SK-N-MC (cell line): Measurements from ENCODE around the gene KRT6B.
"Not testable (repeated sequence)": the region's sequence is repeated elsewhere in the genome, so short reads cannot be mapped to it uniquely, and the experiment has no call there.

Experiments used
- DNase-seq: peaks from one replicate; pipeline ENCODE4 v3.0.0-alpha.2; 2011; ENCODE audit warnings: low read depth, low spot score
- H3K27ac ChIP-seq: fragments of 200-600 bp; sonication (generic); 2 replicates; pipeline ENCODE4 v1.5.1; 2016; ENCODE audit warnings: mixed run types
- H3K36me3 ChIP-seq: fragments of 200-600 bp; sonication (generic); 2 replicates; pipeline ENCODE4 v1.6.1; 2017; ENCODE audit warnings: antibody characterized with exemption, low read length, mixed read lengths; ENCODE audit not compliant: insufficient read depth
- H3K4me3 ChIP-seq: fragments of 200-600 bp; sonication (generic); 2 replicates; pipeline ENCODE4 v1.5.1; 2016
- H3K9ac ChIP-seq: fragments of 200-600 bp; sonication (generic); 2 replicates; pipeline ENCODE4 v1.8.0; 2017; ENCODE audit warnings: mixed run types, mixed read lengths; ENCODE audit not compliant: insufficient read length
- H3K9me3 ChIP-seq: fragments of 200-600 bp; sonication (generic); 2 replicates; pipeline ENCODE4 v1.6.1; 2017; ENCODE audit warnings: low read depth, mild to moderate bottlenecking, antibody characterized with exemption, low read length, moderate library complexity, mixed read lengths
- EZH2 ChIP-seq: fragments of 200-600 bp; sonication (generic); IDR thresholded peaks from one replicate; pipeline ENCODE4 v1.6.1; 2017; ENCODE audit warnings: antibody characterized with exemption
- FOXP2 ChIP-seq: optimal IDR thresholded peaks from 2 replicates; pipeline ENCODE3; 2011; ENCODE audit warnings: mild to moderate bottlenecking, moderate library complexity; ENCODE audit not compliant: insufficient read depth; ENCODE audit errors: extremely low read length, control extremely low read depth
- POLR2AphosphoS5 ChIP-seq: IDR thresholded peaks from 2 replicates; pipeline ENCODE4 v1.6.1; 2012; ENCODE audit warnings: mild to moderate bottlenecking, low read depth, low read length, borderline replicate concordance

KRT6B gene

DNA sequence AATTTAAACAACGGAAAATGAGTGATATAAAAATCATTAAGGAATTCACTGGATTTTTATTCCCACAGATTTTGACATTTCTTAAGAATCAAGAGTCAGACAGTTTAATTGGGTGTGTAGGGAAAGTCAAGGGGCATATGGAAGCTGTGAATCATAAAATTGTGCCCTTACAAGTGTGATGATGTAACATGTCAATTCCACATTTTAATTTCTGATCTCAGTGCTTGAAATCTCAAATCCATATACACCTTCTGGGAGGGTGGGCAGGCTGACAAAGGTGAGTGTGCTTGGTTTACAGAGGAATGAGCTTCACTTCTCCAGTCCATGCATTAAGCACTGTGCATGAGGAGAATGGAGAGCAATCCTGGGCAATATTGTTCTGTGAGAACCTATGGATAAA is 42.2 kb upstream of the KRT6B start:
- no peak for DNase-seq
- H3K9ac ChIP-seq, result no peak overlapping the region
- no peaks in the 10 kb centered on the region for H3K36me3 ChIP-seq
- no peaks in the 10 kb centered on the region for H3K9me3 ChIP-seq
- no peak overlapping the region for H3K27ac ChIP-seq
- no peak overlapping the region for H3K4me3 ChIP-seq
- TF ChIP-seq POLR2AphosphoS5, result no peak
- TF ChIP-seq EZH2, result no peak
- no peak for TF ChIP-seq FOXP2

DNA sequence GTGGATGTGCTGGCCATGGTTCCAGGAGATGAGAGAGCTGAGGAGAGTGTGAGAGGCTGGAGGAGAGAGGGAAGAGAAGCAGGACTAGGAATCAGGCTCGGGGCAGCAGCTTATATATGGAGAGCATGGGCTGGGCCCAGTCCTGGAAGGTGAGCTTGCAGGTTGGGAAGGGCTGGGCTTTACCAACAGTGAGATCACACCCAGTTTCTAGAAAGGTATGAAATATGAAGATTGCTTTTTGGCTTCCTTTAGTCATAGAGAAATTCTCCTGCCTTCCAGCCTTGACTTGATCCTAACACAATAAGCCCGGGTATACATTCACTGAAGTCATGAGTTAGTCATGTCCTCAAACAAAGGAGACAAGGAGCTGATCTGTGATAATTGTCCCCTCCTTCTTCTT is 41.2 kb upstream of the KRT6B start, which contains the start of gene KRT6A:
TSS of gene KRT6A (minus strand) at position 86 of the 400 bp plus-strand sequence. CDS start at position 17, 69 bp downstream.
- Histone ChIP-seq H3K4me3 (no peak within 1 kb of the TSS), H3K9me3 (no peaks in the 10 kb centered on the region), H3K36me3 (no peaks in the 10 kb centered on the region), H3K9ac (no peak within 1 kb of the TSS), H3K27ac (no peak within 1 kb of the TSS)
- TF ChIP-seq EZH2 (no peak), FOXP2 (no peak), POLR2AphosphoS5 (no peak)
- no peak for DNase-seq

DNA sequence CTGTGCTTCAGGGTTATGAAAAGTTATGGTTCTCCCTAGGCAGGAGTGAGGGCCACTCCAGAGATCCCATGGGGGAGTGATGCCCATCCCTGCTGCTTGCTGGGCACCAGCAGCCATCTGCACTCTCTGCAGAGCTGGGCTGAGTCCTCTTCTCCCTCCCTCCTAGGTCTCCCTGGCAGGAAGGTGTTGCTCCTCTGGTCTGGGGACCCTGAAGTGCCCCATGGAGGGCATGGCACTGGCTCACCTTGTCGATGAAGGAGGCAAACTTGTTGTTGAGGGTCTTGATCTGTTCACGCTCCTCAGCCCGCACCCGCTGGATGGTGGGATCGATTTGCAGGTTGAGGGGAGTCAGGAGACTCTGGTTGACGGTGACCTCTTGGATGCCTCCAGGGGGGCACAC is 40.5 kb upstream of the KRT6B start:
- DNase-seq, H3K9ac ChIP-seq, H3K36me3 ChIP-seq, H3K4me3 ChIP-seq, H3K9me3 ChIP-seq, H3K27ac ChIP-seq: not testable (repeated sequence)

DNA sequence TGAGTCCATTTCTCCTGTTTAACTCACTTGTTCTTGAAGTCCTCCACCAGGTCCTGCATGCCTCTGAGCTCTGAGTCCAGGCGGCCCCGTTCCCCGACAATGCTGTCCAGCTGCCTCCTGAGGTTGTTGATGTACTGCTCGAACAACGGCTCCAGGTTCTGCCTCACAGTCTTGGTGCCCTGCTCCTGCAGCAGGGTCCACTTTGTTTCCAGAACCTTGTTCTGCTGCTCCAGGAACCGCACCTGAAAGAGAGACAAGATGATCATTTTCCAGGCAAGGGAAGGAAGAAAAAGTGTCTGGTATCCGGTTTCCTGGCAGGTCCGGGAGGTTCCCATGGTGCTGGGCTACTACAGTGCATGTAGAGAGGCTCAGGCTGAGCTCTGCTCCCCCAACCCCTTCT is 39.5 kb upstream of the KRT6B start:
- not testable (repeated sequence) for H3K9ac ChIP-seq, DNase-seq, H3K4me3 ChIP-seq, H3K9me3 ChIP-seq, H3K36me3 ChIP-seq, H3K27ac ChIP-seq
- peak; percentile 68 for TF ChIP-seq EZH2

DNA sequence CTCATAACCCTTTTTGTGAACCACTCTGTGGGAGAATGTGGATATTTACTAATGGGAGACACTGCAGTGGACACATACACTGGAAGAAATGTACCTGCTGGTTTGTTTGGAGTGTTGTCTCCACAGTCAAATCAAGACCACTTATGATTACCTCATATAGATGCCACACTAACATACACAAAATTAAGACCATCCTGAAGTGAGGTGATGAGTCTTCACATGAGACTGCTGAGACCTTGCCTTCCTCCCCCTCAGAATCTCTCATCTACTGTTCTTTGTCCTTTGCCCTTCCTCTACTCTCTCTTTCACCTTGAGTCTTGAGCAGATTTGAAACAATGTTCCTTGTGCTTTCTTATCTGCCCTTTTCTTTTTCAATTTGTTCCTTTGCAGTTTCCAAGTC is 36.8 kb upstream of the KRT6B start:
- no peak for DNase-seq
- Histone ChIP-seq H3K9ac (no peak overlapping the region), H3K27ac (no peak overlapping the region), H3K4me3 (no peak overlapping the region), H3K36me3 (no peaks in the 10 kb centered on the region), H3K9me3 (no peaks in the 10 kb centered on the region)
- no peak for TF ChIP-seq FOXP2
- TF ChIP-seq EZH2, result no peak
- no peak for TF ChIP-seq POLR2AphosphoS5

DNA sequence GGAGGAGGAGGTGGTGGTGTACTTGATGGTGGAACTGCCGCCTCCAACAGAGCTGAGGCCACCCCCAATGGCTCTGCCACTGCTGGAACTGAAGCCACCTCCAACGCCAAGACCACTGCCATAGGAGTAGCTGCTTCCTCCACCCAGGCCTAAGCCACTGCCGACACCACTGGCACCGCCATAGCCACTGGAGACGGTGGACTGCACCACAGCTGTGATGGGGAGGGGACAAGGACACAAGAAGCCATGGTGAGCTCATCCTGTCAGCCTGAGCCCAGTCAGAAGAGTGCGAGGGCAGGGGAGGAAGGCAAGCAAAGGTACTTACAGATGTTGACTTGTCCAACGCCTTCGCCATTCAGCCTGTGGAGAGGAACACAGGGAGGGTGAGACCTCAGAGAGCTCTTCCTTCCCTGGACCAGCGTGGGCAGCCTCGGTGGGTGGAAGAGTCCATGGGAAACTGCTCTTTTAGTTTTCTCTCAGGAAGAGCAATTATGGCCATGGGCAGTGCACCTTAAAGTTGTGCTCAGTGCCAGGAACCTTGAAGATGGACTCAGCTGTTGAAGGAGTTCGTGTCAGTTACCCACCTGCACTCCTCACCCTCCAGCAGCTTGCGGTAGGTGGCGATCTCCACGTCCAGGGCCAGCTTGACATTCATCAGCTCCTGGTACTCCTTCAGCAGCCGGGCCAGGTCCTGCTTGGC is 35.9 kb upstream of the KRT6B start:
- not testable (repeated sequence) for H3K9me3 ChIP-seq, H3K4me3 ChIP-seq, DNase-seq, H3K9ac ChIP-seq, H3K27ac ChIP-seq, H3K36me3 ChIP-seq

DNA sequence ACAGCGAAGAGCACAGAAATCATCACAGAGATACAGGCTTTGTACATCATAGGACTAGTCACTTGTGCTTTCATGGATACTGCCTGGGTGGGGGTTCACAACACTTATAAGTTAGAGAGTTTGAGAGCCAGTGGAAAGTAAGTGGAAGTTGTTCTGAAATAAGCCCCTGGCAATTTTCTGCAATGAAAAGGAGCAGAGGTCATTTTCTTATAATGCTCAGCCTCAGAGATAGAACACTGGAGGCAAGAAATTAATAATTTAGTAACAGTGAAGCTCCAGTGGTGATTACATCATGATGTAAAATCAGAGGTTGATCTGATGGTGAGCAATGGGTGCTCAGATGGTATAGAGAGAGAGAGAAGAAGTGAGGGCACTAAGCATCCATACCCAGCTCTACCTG is 35.3 kb upstream of the KRT6B start:
- no peak for DNase-seq
- Histone ChIP-seq H3K27ac (no peak overlapping the region), H3K4me3 (no peak overlapping the region), H3K36me3 (no peaks in the 10 kb centered on the region), H3K9me3 (no peaks in the 10 kb centered on the region), H3K9ac (no peak overlapping the region)
- TF ChIP-seq POLR2AphosphoS5 (no peak), EZH2 (no peak)

DNA sequence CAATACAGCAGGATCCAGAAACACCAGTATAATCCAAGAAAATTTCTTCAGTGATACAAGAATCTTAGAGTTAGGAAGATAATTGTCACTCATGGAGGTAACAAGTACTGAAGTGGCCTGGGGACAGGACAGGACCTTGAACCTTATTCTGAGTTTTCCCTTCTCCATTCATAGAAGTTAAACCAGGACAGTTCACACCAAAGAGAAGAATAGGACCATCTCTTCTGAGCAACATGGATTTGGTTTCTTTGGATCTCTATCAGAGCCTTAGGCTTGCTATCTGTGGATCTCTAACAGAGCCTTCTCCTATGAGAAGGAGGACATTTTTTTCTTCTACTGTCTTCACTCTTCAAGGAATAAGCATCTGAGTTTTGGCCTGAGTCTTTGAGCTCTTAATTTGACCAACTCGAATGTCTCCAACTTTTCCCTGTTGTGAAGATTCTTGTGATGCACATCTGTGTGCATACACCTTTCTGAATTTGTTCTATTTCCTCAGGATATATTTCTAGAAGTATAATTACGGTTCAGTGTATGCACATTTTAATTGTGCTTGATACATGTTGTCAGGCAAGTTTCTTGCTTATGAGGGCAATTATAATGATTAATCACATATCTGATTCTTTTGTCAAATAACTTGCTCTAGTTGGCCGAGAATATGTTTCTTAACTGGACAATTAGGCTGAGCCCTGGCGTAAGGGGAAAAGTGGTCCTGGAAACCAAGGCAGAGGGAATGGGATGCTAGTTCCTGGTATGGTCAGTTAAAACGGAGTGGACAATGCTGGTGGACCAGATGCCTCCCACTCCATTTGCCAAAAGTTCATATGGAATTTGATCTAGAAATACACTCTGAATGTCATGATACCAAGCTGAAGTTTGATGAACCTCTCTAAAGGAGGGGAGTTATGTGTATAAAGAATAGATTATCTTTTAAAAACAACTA is 34.5 kb upstream of the KRT6B start:
- no peak overlapping the region for H3K27ac ChIP-seq
- no peak for TF ChIP-seq POLR2AphosphoS5
- no peak for TF ChIP-seq EZH2
- TF ChIP-seq FOXP2, result no peak
- no peak for DNase-seq
- no peaks in the 10 kb centered on the region for H3K9me3 ChIP-seq
- no peak overlapping the region for H3K4me3 ChIP-seq
- H3K9ac ChIP-seq, result no peak overlapping the region
- H3K36me3 ChIP-seq, result no peaks in the 10 kb centered on the region

DNA sequence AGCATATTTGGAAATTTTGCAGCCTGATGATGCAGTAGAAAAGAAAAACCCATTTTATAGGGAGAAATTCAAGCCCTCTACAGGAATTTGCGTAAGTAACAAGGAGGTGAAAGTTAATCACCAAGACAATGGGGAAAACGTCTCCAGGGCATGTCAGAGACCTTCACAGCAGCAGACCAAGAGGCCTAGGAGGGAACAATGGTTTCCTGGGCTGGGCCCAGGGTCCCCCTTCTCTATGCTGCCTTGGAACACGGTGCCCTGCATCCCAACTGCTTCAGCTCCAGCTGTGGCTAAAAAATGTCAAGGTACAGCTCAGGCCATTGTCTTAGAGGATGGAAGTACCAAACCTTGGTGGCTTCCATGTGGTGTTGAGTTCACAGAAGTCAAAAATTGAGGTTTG is 28.1 kb upstream of the KRT6B start:
- no peak overlapping the region for H3K27ac ChIP-seq
- TF ChIP-seq EZH2 (no peak), POLR2AphosphoS5 (no peak), FOXP2 (no peak)
- H3K9ac ChIP-seq, result no peak overlapping the region
- no peaks in the 10 kb centered on the region for H3K36me3 ChIP-seq
- DNase-seq, result no peak
- H3K9me3 ChIP-seq, result no peaks in the 10 kb centered on the region
- H3K4me3 ChIP-seq, result no peak overlapping the region
